Breast epithelium (tissue), 4 donors: Measurements from ENCODE around the gene BRSK1. TPM values are rescaled to one million over a fixed set of nuclear protein-coding genes. Genes with fewer than 3 reads are reported as not detected.

ENCODE experiments used
- DNase-seq, 2 donors: peaks; one replicate each; pipeline ENCODE4 v3.0.0-alpha.2; 2019; ENCODE audit warnings: low spot score in 2 of 2
- H3K27ac ChIP-seq, 2 donors: fragments of 200-600 bp; sonication (generic) in 1 of 2; one replicate each; pipeline ENCODE4 v1.5.1; 2016 to 2019; ENCODE audit warnings: mild to moderate bottlenecking in 1 of 2
- H3K27me3 ChIP-seq, 2 donors: fragments of 200-600 bp; sonication (generic) in 1 of 2; one replicate each; pipeline versions ENCODE4 v1.5.1 to v1.6.0; 2017 to 2019; ENCODE audit warnings: control low read depth in 1 of 2, mild to moderate bottlenecking in 1 of 2
- H3K36me3 ChIP-seq: fragments of 200-600 bp; one replicate; pipeline ENCODE4 v1.5.1; 2019
- H3K4me1 ChIP-seq, 2 donors: fragments of 200-600 bp; sonication (generic); one replicate each; pipeline ENCODE4 v1.5.1; 2016 to 2019; ENCODE audit warnings: control low read depth in 1 of 2
- H3K4me3 ChIP-seq, 3 donors: fragments of 200-600 bp; sonication (generic); 1 replicate in 2 of 3; 2 replicates in 1 of 3; pipeline ENCODE4 v1.5.1; 2016 to 2019; ENCODE audit warnings: mild to moderate bottlenecking in 3 of 3, moderate library complexity in 2 of 3
- H3K9me3 ChIP-seq, 2 donors: fragments of 200-600 bp; sonication (generic) in 1 of 2; one replicate each; pipeline ENCODE4 v1.5.1; 2016 to 2019; ENCODE audit warnings: control low read depth in 1 of 2
- POLR2A ChIP-seq: fragments of 450-650 bp; IDR thresholded peaks from one replicate; pipeline ENCODE4 v1.6.1; 2016; ENCODE audit warnings: antibody characterized with exemption, mild to moderate bottlenecking, moderate library complexity
- POLR2AphosphoS5 ChIP-seq, 3 donors: sonication (generic); formaldehyde crosslinking; IDR thresholded peaks; one replicate each; pipeline ENCODE4 v1.6.1; 2017; ENCODE audit warnings: antibody characterized with exemption in 3 of 3
- intact Hi-C: fragments of 100-400 bp; cut with DNase I; formaldehyde crosslinking; loops from one replicate; pipeline ENCODE4 v1.15.1; 2023; ENCODE audit warnings: low total_unique reads
- total RNA-seq, 3 donors: library from RNA; depleted of rRNA; stranded (reverse); fragments of >200 nt; gene quantifications; one replicate each; pipeline ENCODE4 v1.1.0, GENCODE V29; 2016
- TF ChIP-seq, protein P1 (sequence below), 3 donors: fragments of 450-650 bp; IDR thresholded peaks; one replicate each; pipeline ENCODE4 v1.5.1; 2016 to 2017; ENCODE audit warnings: antibody characterized with exemption in 3 of 3, mild to moderate bottlenecking in 3 of 3, moderate library complexity in 3 of 3

Gene BRSK1
- total RNA-seq, 3 donors from 2014 or later: 2.5 to 4.6 TPM; not detected in 1

DNA sequence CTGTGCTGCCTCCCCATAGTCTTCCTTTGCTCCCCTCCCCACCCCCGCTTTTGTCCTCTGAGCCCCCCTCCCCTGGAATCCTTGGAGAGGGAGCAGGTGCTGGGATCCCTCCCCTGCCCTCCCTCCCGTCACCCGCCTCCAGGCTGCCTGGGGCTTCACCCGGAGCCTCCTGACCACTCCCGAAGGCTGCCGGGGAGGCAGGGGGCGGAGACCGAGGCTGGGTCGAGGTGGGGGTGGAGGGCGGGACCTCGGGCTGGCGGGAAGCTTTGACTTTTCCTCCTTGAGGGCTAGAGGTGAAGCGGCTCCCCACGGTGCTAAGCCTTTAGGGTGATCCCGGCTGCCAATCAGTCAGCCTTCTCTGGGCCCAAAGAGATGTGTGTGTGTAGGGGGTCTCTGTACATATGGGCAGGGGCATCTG lies 57.4 kb downstream of the BRSK1 start:
- Histone ChIP-seq H3K27ac (peak overlapping the region; percentile 96 to 99), H3K9me3 (no peaks in the 10 kb centered on the region), H3K27me3 (no peaks in the 10 kb centered on the region), H3K4me1 (no peaks in the 10 kb centered on the region), H3K36me3 (no peaks in the 10 kb centered on the region), H3K4me3 (peak overlapping the region; percentile 74 to 87 (median 85))
- TF ChIP-seq, protein P1, sequence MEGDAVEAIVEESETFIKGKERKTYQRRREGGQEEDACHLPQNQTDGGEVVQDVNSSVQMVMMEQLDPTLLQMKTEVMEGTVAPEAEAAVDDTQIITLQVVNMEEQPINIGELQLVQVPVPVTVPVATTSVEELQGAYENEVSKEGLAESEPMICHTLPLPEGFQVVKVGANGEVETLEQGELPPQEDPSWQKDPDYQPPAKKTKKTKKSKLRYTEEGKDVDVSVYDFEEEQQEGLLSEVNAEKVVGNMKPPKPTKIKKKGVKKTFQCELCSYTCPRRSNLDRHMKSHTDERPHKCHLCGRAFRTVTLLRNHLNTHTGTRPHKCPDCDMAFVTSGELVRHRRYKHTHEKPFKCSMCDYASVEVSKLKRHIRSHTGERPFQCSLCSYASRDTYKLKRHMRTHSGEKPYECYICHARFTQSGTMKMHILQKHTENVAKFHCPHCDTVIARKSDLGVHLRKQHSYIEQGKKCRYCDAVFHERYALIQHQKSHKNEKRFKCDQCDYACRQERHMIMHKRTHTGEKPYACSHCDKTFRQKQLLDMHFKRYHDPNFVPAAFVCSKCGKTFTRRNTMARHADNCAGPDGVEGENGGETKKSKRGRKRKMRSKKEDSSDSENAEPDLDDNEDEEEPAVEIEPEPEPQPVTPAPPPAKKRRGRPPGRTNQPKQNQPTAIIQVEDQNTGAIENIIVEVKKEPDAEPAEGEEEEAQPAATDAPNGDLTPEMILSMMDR (IDR thresholded peaks at IDR 0.05): no peak
- TF ChIP-seq POLR2AphosphoS5 (IDR thresholded peaks at IDR 0.05) (no peak), POLR2A (no peak)
- DNase-seq: peak; percentile 59 to 61
- intact Hi-C loops: no loop called here

- no peak for DNase-seq
- intact Hi-C loops: no loop called here
- Histone ChIP-seq H3K9me3 (no peaks in the 10 kb centered on the region), H3K27ac (no peak overlapping the region), H3K27me3 (no peaks in the 10 kb centered on the region), H3K4me3 (peak overlapping the region in 2 of 3 donors; percentile 85 to 87), H3K4me1 (no peaks in the 10 kb centered on the region), H3K36me3 (no peaks in the 10 kb centered on the region)
- no peak for TF ChIP-seq POLR2AphosphoS5 (IDR thresholded peaks at IDR 0.05)
- TF ChIP-seq, protein P1 (IDR thresholded peaks at IDR 0.05): no peak
- TF ChIP-seq POLR2A: no peak
Measured at GRCh38 chr19:55341595-55342531, 58.1 kb downstream of the BRSK1 start.

GRCh38 chr19:55344444-55344843 lies 60.6 kb downstream of the BRSK1 start:
- TF ChIP-seq POLR2AphosphoS5 (IDR thresholded peaks at IDR 0.05) (no peak), POLR2A (no peak)
- TF ChIP-seq, protein P1 (IDR thresholded peaks at IDR 0.05): no peak
- H3K36me3 ChIP-seq: no peaks in the 10 kb centered on the region
- intact Hi-C loops: no loop called here
- H3K27ac ChIP-seq: peak overlapping the region; percentile 1 to 39
- no peaks in the 10 kb centered on the region for H3K4me1 ChIP-seq
- no peaks in the 10 kb centered on the region for H3K9me3 ChIP-seq
- no peaks in the 10 kb centered on the region for H3K27me3 ChIP-seq
- peak in 1 of 2 donors; percentile 37 for DNase-seq
- H3K4me3 ChIP-seq: no peak overlapping the region

DNA sequence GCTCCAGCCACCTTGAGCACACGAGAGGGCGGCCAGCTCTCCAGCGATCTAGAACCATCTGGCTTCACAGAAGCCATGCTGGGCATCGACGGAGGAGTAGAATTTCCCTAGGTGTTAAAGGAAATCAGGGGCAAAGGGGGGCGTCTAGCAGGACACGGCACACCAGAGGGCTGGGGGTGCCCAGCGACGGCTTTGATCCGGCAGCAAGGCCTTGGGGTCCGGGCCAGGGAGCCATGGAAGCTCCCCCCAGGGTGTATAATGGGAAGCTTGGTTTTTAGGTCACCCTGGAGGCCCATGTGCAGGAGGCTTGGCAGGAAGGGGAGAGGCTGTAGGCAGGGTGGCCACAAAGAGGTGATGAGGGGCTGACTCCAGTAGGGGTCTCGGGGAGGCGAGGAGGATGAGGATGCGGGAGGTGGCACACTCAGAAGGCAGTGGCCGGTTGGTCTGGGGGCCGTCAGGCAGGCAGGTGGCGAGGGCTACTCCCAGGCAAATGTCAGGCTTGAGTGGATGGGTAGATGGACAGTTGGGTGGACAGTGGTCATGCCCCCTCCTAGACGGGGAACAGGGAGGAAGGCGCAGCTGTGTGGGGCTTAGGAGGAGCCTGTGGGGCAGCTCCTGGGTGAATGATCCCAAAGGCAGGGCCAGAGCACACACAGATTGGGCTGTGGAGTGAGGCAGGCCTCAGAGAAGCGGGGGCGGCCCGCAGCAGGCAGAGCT lies 61.5 kb downstream of the BRSK1 start:
- Histone ChIP-seq H3K27ac (peak overlapping the region; percentile 25 to 58), H3K4me3 (no peak overlapping the region), H3K36me3 (no peaks in the 10 kb centered on the region), H3K4me1 (no peaks in the 10 kb centered on the region), H3K9me3 (no peaks in the 10 kb centered on the region), H3K27me3 (no peaks in the 10 kb centered on the region)
- no peak for DNase-seq
- TF ChIP-seq, protein P1 (IDR thresholded peaks at IDR 0.05): no peak
- TF ChIP-seq POLR2AphosphoS5 (IDR thresholded peaks at IDR 0.05) (no peak), POLR2A (no peak)
- intact Hi-C loops: no loop called here
